Neutrophil (primary cell): ENCODE measurements around the gene BLID.

Experiments used
- H3K27ac ChIP-seq: fragments of 200-600 bp; sonication (generic); 2 replicates; pipeline ENCODE4 v1.5.1; 2016; ENCODE audit warnings: mild to moderate bottlenecking, moderate library complexity
- H3K27me3 ChIP-seq: fragments of 200-600 bp; sonication (generic); 2 replicates; pipeline ENCODE4 v1.6.0; 2016; ENCODE audit warnings: mild to moderate bottlenecking
- H3K36me3 ChIP-seq: fragments of 200-600 bp; sonication (generic); 2 replicates; pipeline ENCODE4 v1.5.1; 2017
- H3K4me1 ChIP-seq, 2 experiments: fragments of 200-600 bp in 1 of 2; sonication (generic) in 1 of 2; 1 replicate in 1 of 2; 2 replicates in 1 of 2; pipeline versions ENCODE4 v1.5.1 to v1.6.1; 2013 to 2016; ENCODE audit warnings: low read depth in 1 of 2, low read length in 1 of 2, mild to moderate bottlenecking in 1 of 2, moderate library complexity in 1 of 2; ENCODE audit not compliant: control insufficient read depth in 1 of 2, insufficient read depth in 1 of 2
- H3K4me3 ChIP-seq, 2 experiments: fragments of 200-600 bp in 1 of 2; sonication (generic) in 1 of 2; 1 replicate in 1 of 2; 2 replicates in 1 of 2; pipeline ENCODE4 v1.5.1; 2013 to 2016; ENCODE audit warnings: low read depth in 1 of 2, low read length in 1 of 2, mild to moderate bottlenecking in 1 of 2, moderate library complexity in 1 of 2
- H3K9me3 ChIP-seq: fragments of 200-600 bp; sonication (generic); 2 replicates; pipeline ENCODE4 v1.5.1; 2016
- CTCF ChIP-seq: fragments of 200-600 bp; sonication (generic); IDR thresholded peaks from 2 replicates; pipeline ENCODE4 v1.5.1; 2016; ENCODE audit warnings: antibody characterized with exemption

BLID gene

GRCh38 chr11:122114976-122115375, 1.0 kb downstream of the BLID start:
- H3K27ac ChIP-seq, result no peak overlapping the region
- no peak for TF ChIP-seq CTCF
- H3K36me3 ChIP-seq, result no peaks in the 10 kb centered on the region
- no peaks in the 10 kb centered on the region for H3K27me3 ChIP-seq
- no peaks in the 10 kb centered on the region for H3K9me3 ChIP-seq
- H3K4me1 ChIP-seq, result no peaks in the 10 kb centered on the region
- no peak overlapping the region for H3K4me3 ChIP-seq

GRCh38 chr11:122113836-122114825, 1.9 kb downstream of the BLID start:
- Histone ChIP-seq H3K27me3 (no peaks in the 10 kb centered on the region), H3K9me3 (no peaks in the 10 kb centered on the region), H3K4me3 (no peak overlapping the region), H3K36me3 (no peaks in the 10 kb centered on the region), H3K27ac (no peak overlapping the region), H3K4me1 (no peaks in the 10 kb centered on the region)
- TF ChIP-seq CTCF, result no peak

GRCh38 chr11:122112470-122113365, 3.3 kb downstream of the BLID start:
- H3K36me3 ChIP-seq, result no peaks in the 10 kb centered on the region
- no peak overlapping the region for H3K4me3 ChIP-seq
- H3K27ac ChIP-seq, result no peak overlapping the region
- H3K4me1 ChIP-seq, result no peaks in the 10 kb centered on the region
- no peaks in the 10 kb centered on the region for H3K9me3 ChIP-seq
- H3K27me3 ChIP-seq, result no peaks in the 10 kb centered on the region
- TF ChIP-seq CTCF, result no peak

- TF ChIP-seq CTCF, result no peak
- Histone ChIP-seq H3K27ac (no peak overlapping the region), H3K4me3 (no peak overlapping the region), H3K9me3 (no peaks in the 10 kb centered on the region), H3K4me1 (no peaks in the 10 kb centered on the region), H3K27me3 (peaks cover 3% of the 10 kb centered on the region), H3K36me3 (no peaks in the 10 kb centered on the region)
Measured at GRCh38 chr11:122109932-122110331, 6.1 kb downstream of the BLID start.

- no peak overlapping the region for H3K4me3 ChIP-seq
- H3K9me3 ChIP-seq, result no peaks in the 10 kb centered on the region
- no peak overlapping the region for H3K27ac ChIP-seq
- H3K4me1 ChIP-seq, result no peaks in the 10 kb centered on the region
- no peaks in the 10 kb centered on the region for H3K36me3 ChIP-seq
- peaks cover 12% of the 10 kb centered on the region for H3K27me3 ChIP-seq
- no peak for TF ChIP-seq CTCF
Measured at GRCh38 chr11:122108828-122109227, 7.2 kb downstream of the BLID start.
